Cerebellar cortex (tissue), 1 donor: ENCODE data around the gene PHACTR3.

Source experiments
- DNase-seq: peaks from one replicate; pipeline ENCODE4 v3.0.0-alpha.2; 2015; ENCODE audit warnings: low spot score

The PHACTR3 gene

GRCh38 chr20:59735486-59735885, 131.1 kb downstream of the PHACTR3 start:
- DNase-seq: no peak

GRCh38 chr20:59735917-59736316, 131.6 kb downstream of the PHACTR3 start:
- peak; percentile 75 for DNase-seq

DNA sequence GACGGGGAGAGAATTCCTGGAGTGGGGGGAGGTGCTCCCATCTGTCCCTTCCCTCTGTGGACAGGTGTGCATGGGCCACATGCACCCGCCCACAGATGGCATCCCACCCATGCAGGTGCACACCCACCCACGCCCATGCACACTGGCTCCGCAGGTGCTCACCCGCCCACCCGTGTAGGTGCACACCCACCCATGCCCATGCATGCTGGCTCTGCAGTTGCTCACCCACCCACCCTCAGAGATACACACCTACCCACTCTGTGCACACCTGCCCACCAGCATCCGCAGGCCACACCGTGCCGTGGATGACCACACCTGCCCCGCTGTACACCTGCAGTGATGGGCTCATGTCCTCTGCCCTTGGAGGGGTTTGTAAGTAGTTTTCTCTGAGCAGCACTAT, 132.0 kb downstream of the PHACTR3 start:
- DNase-seq: no peak

GRCh38 chr20:59737073-59737666, 132.8 kb downstream of the PHACTR3 start:
- no peak for DNase-seq

- DNase-seq: no peak
Observed at GRCh38 chr20:59737816-59738215, 133.5 kb downstream of the PHACTR3 start.

- DNase-seq: no peak
Observed at GRCh38 chr20:59738851-59739250, 134.5 kb downstream of the PHACTR3 start.

DNA sequence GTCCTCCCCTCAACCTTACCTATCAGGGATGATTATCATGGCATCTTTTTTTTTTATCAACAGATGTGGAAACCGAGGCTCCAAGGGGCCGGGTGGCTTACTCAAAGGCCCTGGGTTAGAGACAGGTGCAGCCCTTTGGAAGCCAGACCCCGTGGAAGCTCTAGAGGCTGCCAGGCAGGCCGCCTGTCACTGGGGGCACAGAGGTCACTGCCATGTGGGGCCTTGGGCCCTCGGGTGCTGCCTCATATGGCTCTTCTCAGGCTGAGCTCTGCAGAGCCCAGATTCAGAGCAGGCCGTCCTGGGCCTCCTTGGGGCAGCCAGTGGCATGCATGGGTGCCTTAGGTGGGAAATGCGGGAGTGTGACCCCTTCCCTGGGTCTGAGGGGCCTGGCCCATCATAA, 136.3 kb downstream of the PHACTR3 start:
- no peak for DNase-seq

- DNase-seq: no peak
Observed at GRCh38 chr20:59741073-59741472, 136.7 kb downstream of the PHACTR3 start.

DNA sequence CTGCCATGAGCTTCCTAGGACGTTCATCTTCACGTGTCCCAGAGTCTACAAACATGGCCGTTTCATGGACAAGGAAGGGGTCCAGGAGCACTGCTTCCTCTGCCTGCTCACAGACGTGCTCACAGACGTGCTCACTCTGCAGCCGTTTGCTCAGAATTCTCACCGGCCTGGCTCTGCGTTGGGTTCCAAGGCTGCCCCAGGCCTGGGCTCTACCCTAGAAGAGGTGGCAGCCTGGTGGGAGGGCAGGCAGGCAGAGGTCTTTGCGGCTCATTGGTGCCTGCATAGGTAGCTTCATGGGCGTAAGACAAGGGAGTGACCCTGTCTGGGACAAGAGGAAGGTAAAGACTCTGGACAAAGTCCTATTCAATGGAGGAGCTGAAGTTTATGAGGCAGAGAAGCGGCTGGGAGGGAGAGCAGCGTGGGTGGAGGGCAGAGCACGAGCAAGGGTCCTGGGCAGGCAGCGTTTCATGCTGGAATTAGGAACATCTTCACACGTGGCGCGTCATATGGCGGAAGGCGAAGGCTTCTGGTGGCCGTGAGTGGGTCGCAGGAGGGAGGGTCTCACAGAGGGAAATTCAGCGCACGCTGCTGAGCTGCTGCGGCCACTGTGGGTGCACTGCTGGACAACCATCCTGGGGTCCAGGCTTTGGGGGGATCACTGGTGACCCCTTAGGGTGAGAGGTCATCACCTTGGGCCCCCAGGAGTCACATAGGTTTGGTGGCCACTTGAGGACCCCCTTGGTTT, 138.2 kb downstream of the PHACTR3 start:
- no peak for DNase-seq

- no peak for DNase-seq
Observed at GRCh38 chr20:59743308-59743707, 139.0 kb downstream of the PHACTR3 start.

- DNase-seq: peak; percentile 36
Observed at GRCh38 chr20:59743767-59744485, 139.6 kb downstream of the PHACTR3 start.

- no peak for DNase-seq
Observed at GRCh38 chr20:59744756-59745155, 140.4 kb downstream of the PHACTR3 start.

- no peak for DNase-seq
Observed at GRCh38 chr20:59745201-59745600, 140.9 kb downstream of the PHACTR3 start.

DNA sequence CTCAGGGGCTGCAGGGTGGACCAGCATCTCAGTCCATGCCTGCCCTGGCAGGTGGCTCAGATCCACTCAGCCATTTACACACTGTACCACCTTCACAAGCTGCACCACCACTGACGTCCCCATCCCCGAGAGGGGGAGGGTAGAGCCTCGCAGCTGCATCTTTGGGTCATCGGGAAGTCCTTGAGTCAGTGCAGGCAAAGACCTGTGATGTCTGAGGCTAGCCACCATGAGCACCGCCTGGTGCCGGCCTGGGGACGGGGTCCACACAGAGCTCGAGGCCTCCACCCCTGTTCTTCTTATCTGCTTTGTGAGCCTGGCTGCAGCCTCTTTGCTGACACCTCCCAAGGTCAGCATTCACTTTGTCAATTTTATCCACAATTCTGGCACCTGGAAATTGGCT, 141.4 kb downstream of the PHACTR3 start:
- peak; percentile 51 for DNase-seq

GRCh38 chr20:59746155-59746554, 141.8 kb downstream of the PHACTR3 start:
- DNase-seq: peak; percentile 67

- DNase-seq: no peak
Observed at GRCh38 chr20:59747671-59748515, 143.6 kb downstream of the PHACTR3 start.

DNA sequence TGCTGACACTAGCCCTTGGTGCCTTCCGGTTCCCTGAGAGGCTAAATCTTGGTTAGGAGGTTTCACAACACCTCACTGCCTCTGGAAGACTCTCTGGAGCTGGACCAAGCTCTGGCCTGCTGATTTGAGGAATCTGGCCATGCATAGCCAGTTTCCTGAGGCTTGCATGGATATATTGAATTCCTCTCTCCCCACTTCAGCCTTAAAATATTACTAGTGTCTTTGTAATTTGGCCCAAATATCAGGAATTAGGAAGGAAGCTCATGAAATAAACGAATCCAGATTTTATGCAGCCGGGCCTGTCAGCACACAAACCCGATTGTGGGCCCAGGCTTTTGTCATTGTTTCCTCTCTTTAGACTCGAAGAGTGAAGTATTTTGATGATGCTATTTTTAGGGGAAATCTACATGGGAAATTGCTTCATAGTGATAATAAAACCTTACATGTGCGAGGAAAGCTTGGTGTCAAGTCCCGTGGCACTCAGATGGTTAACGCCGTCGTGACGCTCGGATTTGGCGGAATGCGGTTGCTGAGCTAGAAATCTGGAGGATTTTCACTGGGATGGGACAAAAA, 144.4 kb downstream of the PHACTR3 start:
- DNase-seq: peak; percentile 42

DNA sequence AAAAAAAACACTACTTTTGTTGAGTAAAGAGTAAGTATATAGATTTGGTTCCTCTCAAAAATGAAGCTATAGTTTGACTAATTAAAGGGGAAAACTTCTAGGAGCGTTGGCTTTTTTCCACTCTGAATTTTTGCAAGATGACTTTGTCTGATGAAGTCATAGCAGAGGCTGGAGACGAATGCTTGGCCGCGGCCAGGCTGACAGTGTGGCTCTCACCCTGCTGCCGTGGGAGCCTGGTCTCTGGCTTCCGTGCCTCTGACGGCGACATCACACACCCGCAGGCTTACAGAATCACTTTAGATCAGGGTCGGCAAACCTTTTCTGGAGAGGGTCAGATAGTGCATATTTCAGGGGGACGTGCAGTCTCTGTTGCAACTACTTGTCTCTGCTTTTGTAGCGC, 145.0 kb downstream of the PHACTR3 start:
- peak; percentile 51 for DNase-seq

DNA sequence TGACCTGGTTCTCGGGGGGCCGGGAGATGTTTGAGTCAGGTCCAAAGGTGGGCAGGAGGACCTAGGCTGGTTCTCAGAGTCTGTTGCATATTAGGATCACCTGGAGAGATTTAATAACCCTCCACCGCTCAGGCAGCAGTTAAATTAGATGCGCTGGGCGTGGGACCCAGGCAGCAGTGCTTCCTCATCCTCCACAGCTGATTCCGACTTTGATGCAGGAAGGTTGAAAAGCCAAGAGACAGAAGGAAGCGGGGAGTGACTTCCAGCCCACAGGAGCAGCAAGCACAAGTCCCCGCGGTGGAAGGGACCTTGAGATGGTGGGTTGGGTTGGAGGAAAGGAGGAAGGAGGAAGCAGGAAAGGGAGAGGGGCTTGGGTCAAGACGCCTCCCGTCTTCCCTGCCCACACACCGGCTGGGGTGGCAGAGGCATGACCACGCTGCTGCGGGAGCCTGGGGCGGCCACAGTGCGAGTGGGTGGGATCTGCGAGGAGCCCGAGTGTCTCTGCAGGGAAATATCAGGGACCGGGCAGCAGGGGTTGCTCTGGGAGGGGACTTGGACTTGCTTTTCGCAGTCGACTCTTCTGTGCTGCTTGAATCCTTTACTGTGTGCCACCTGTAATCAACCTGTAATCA, 146.0 kb downstream of the PHACTR3 start:
- DNase-seq: no peak

- DNase-seq: peak; percentile 85
Observed at GRCh38 chr20:59751075-59751711, 146.9 kb downstream of the PHACTR3 start.

GRCh38 chr20:59752101-59752586, 147.8 kb downstream of the PHACTR3 start:
- no peak for DNase-seq
